Measurements from ENCODE around the gene DUOXA2. TPM values are rescaled to one million over a fixed set of nuclear protein-coding genes. Genes with fewer than 3 reads are reported as not detected.

Gene DUOXA2
- total RNA-seq, 1 donor from 2014 or later, result not detected

- no peak for DNase-seq (ENCODE audit: low read depth, low spot score)
- Mint-ChIP-seq H3K4me1 (peaks cover 13% of the 10 kb centered on the region), H3K9me3 (peaks cover 4% of the 10 kb centered on the region), H3K27ac (ENCODE audit: unreplicated experiment) (no peak overlapping the region), H3K36me3 (ENCODE audit: low read depth) (no peaks in the 10 kb centered on the region), H3K27me3 (ENCODE audit: low read depth) (peaks cover 79% of the 10 kb centered on the region), H3K4me3 (no peak overlapping the region)
- TF ChIP-seq CTCF (conservative IDR thresholded peaks at IDR 0.05), result no peak
Measured at GRCh38 chr15:45114751-45115085, 592 bp downstream of the DUOXA2 start.

GRCh38 chr15:45115312-45115820 lies 1.2 kb downstream of the DUOXA2 start:
- Mint-ChIP-seq H3K9me3 (peaks cover 4% of the 10 kb centered on the region), H3K27ac (ENCODE audit: unreplicated experiment) (no peak overlapping the region), H3K4me3 (no peak overlapping the region), H3K4me1 (peaks cover 13% of the 10 kb centered on the region), H3K27me3 (ENCODE audit: low read depth) (peaks cover 76% of the 10 kb centered on the region), H3K36me3 (ENCODE audit: low read depth) (no peaks in the 10 kb centered on the region)
- DNase-seq (ENCODE audit: low read depth, low spot score), result no peak
- no peak for TF ChIP-seq CTCF (conservative IDR thresholded peaks at IDR 0.05)

- no peaks in the 10 kb centered on the region for H3K36me3 Mint-ChIP-seq (ENCODE audit: low read depth)
- TF ChIP-seq CTCF (conservative IDR thresholded peaks at IDR 0.05), result no peak
- H3K4me3 Mint-ChIP-seq, result no peak overlapping the region
- H3K27me3 Mint-ChIP-seq (ENCODE audit: low read depth), result peaks cover 74% of the 10 kb centered on the region
- H3K4me1 Mint-ChIP-seq, result peaks cover 13% of the 10 kb centered on the region
- H3K9me3 Mint-ChIP-seq, result peaks cover 4% of the 10 kb centered on the region
- H3K27ac Mint-ChIP-seq (ENCODE audit: unreplicated experiment), result no peak overlapping the region
- DNase-seq (ENCODE audit: low read depth, low spot score), result no peak
Measured at GRCh38 chr15:45116006-45116481, 1.9 kb downstream of the DUOXA2 start.

GRCh38 chr15:45116482-45117307 lies 2.6 kb downstream of the DUOXA2 start:
- Mint-ChIP-seq H3K27ac (ENCODE audit: unreplicated experiment) (no peak overlapping the region), H3K4me3 (no peak overlapping the region), H3K9me3 (peaks cover 4% of the 10 kb centered on the region)

More at GRCh38 chr15:45116482-45117307, 2.6 kb downstream of the DUOXA2 start:
- Mint-ChIP-seq H3K27me3 (ENCODE audit: low read depth) (peaks cover 76% of the 10 kb centered on the region), H3K4me1 (peaks cover 13% of the 10 kb centered on the region), H3K36me3 (ENCODE audit: low read depth) (no peaks in the 10 kb centered on the region)
- TF ChIP-seq CTCF (conservative IDR thresholded peaks at IDR 0.05), result no peak
- no peak for DNase-seq (ENCODE audit: low read depth, low spot score)
